Renal cortical epithelial cell (primary cell): ENCODE data around the gene NCSTN. TPM values are rescaled to one million over a fixed set of nuclear protein-coding genes. Genes with fewer than 3 reads are reported as not detected.
A peak's percentile ranks its signal among the peaks of the same experiment; 100 is the strongest.
"Not testable (repeated sequence)": the region's sequence is repeated elsewhere in the genome, so short reads cannot be mapped to it uniquely, and the experiment has no call there.

Experiments
- DNase-seq: peaks from one replicate; pipeline ENCODE4 v3.0.0-alpha.2; 2011; ENCODE audit warnings: low read depth
- total RNA-seq: library from RNA; depleted of rRNA; stranded (reverse); fragments of >200 nt; gene quantifications from 2 replicates; pipeline ENCODE4 v1.2.3, GENCODE V29; 2014

Gene NCSTN
- total RNA-seq, 1 donor from 2014 or later = 168 TPM

GRCh38 chr1:160371346-160371631 lies 28.1 kb downstream of the NCSTN start:
- DNase-seq = no peak

GRCh38 chr1:160371756-160372155 lies 28.6 kb downstream of the NCSTN start:
- DNase-seq = no peak

- DNase-seq = no peak
Measured at GRCh38 chr1:160373696-160374095, 30.5 kb downstream of the NCSTN start.

- DNase-seq = no peak
Measured at GRCh38 chr1:160374306-160375110, 31.3 kb downstream of the NCSTN start.

- DNase-seq = no peak
Measured at GRCh38 chr1:160375788-160376524, 32.8 kb downstream of the NCSTN start.

GRCh38 chr1:160376525-160377131 lies 33.4 kb downstream of the NCSTN start:
- DNase-seq = peak; percentile 67

GRCh38 chr1:160377585-160378206 lies 34.5 kb downstream of the NCSTN start:
- DNase-seq = no peak

GRCh38 chr1:160384812-160385211 lies 41.6 kb downstream of the NCSTN start:
- not testable (repeated sequence) for DNase-seq

GRCh38 chr1:160388406-160388805 lies 45.2 kb downstream of the NCSTN start:
- not testable (repeated sequence) for DNase-seq

- no peak for DNase-seq
Measured at GRCh38 chr1:160394673-160395072, 51.5 kb downstream of the NCSTN start.

GRCh38 chr1:160397651-160398050 lies 54.5 kb downstream of the NCSTN start:
- DNase-seq = no peak

- DNase-seq = no peak
Measured at GRCh38 chr1:160398823-160399222, 55.6 kb downstream of the NCSTN start.

- no peak for DNase-seq
Measured at GRCh38 chr1:160399544-160400222, 56.5 kb downstream of the NCSTN start.

- DNase-seq = no peak
Measured at GRCh38 chr1:160400223-160400645, 57.1 kb downstream of the NCSTN start, which contains the start of gene VANGL2. TSS of gene VANGL2 (plus strand) at chr1:160400564. CDS start at chr1:160415838, 15,274 bp downstream.

GRCh38 chr1:160400646-160401486 lies 57.7 kb downstream of the NCSTN start:
- no peak for DNase-seq

GRCh38 chr1:160401487-160401805 lies 58.3 kb downstream of the NCSTN start:
- DNase-seq = no peak

- no peak for DNase-seq
Measured at GRCh38 chr1:160402001-160402795, 59.0 kb downstream of the NCSTN start.

GRCh38 chr1:160403244-160403643 lies 60.1 kb downstream of the NCSTN start:
- DNase-seq = no peak

GRCh38 chr1:160404094-160404493 lies 60.9 kb downstream of the NCSTN start:
- no peak for DNase-seq

- DNase-seq = no peak
Measured at GRCh38 chr1:160405331-160405877, 62.2 kb downstream of the NCSTN start.
